ENCODE results near the gene RHBDF2.

RHBDF2 gene

DNA sequence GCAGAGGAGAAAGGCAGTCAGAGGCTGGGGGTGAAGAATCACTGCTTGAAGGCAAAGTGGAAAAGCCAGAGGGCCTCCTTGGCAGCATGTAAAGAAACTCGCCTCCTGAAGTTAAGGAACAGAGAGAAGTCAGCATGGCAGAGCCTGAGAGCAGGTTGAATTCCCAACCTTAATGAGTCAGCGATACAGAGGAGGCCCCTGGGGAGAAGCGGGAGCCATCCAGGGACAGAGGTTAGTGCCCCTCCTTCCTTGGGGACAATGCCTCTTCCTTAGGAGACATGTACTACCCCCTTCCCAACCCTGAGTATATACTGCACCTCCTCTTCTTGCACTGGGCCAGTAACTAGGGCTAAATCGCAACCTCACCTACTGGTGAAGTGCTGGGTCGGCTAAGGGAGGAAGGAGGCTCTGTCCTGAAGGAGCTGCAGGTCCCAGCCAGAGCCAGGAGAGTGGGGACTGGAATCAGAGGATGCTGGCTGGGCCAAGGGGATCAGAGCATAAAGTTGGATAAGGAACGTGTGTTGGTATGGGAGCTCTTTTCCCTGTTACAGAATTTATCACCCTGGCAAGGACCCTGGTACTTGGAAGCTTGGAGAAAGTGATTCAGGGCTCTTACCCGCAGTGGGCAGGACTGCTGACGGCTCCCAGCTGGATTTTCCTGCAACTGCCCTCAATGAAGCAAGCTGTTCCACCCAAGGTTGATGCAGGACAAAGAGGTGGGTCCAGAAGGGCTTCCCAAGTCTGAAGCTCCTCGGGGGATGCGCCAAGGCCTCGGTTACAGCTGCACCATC is 39.3 kb downstream of the RHBDF2 start:
- DNase-seq (ENCODE audit: low read depth, low spot score) = no peak

DNA sequence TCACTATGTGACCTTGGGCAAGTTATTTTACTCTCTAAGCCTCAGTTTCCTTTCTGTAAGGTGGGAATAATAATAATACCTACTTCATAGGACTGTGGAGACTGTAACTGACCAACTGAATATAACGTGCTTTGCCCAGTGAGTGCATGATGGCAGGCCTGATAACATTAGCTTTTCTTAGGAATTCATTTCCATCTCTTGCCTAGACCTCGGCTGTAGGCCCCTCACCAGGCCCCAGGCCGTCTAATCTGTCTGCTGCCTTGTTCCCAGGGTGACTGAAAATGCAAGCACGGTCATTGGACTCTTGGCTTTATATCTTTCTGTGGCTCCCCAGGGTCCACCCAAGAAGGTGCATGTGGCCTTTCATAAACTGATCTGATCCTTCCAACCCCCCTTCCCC is 41.5 kb downstream of the RHBDF2 start:
- DNase-seq (ENCODE audit: low read depth, low spot score) = no peak

- no peak for DNase-seq (ENCODE audit: low read depth, low spot score)
Observed at GRCh38 chr17:76458580-76459490, 42.4 kb downstream of the RHBDF2 start.

- DNase-seq (ENCODE audit: low read depth, low spot score) = no peak
Observed at GRCh38 chr17:76453431-76453743, 47.8 kb downstream of the RHBDF2 start.

DNA sequence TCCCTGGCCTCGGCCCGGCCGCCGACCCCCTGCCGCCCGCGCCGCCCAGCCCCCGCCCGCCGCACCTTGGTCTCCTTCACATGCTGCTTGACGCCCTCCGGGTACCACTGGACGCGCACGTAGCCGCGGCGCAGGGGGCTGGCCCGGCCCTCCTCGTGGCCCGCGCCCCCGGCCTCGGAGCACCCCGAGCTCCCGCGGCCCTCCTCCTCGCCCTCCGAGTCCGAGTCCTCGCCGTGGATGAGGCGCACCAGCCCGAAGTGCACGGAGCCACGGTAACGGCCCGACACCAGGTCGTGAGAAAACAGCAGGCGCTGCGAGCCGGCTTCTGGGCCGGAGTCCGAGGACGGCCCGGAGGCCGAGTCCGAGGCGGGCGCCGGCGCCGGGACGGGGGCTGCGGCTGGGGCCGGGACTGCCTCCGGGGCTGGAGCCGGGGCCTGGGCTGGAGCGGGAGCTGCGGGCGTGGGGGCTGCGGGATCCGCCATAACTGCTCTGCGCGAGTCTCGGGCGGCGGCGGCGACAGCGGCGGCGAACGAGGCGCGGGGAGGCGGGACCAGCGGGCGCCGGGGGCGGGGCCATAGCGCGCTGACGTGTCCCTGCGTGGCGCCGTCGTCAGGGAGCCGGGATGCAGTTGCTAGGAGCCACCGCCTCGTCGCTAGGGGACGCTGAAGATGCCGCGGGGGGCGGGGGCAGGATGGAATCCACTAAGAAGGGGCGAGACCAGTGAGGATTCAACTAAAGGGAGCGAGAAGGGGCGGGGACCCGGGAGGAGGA is 48.4 kb downstream of the RHBDF2 start, which contains the start of gene UBE2O:
UBE2O (minus strand) TSS at position 493 of the 771 bp plus-strand sequence; CDS start at position 482, 11 bp downstream.
- peak; percentile 77 for DNase-seq (ENCODE audit: low read depth, low spot score)

DNA sequence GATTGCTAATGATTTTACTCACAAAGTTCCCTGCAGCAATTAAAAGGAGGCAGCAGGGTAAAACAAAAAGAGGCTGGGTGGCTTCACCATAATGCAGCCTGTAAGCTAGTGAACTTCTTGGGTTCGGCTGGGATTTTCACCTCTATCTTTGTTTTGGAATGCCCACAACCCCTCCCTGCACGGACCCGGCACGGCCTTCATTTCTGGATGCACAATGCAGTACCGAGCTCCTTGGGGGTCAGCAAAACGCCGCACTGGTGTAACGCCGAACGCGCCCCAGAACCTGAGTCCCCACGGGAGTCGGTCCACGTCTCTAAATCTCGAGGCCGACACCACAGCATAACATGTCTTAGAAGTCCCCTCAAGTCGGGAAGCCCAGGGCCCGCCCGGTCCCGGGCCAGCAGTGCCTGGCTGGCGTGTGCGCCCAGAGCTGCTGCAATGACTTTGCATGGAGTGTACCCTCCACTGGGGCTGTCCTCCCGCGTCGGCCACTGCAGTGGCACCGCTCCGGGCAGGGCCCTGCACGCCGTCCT is 49.0 kb downstream of the RHBDF2 start:
- no peak for DNase-seq (ENCODE audit: low read depth, low spot score)

DNA sequence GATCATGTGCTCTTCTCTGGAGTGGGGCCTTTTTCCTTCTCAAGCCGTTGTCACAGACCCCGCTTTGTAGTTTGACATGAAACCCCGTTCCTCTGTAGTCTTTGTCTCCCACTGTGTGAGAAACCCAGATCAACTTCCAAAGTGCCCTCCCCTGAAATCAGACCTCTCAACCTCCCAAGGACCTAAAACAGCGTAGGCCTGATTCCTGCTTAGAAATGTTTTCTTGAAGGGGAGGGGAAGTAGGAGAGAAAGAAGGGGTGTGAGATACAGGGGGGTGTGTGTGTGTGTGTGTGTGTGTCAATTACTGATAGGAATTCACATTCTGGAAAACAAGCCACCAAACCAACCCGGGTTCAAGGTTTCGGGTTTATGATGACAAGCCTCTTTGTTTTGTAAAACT is 49.7 kb downstream of the RHBDF2 start:
- no peak for DNase-seq (ENCODE audit: low read depth, low spot score)

- no peak for DNase-seq (ENCODE audit: low read depth, low spot score)
Observed at GRCh38 chr17:76449126-76449525, 52.1 kb downstream of the RHBDF2 start.

DNA sequence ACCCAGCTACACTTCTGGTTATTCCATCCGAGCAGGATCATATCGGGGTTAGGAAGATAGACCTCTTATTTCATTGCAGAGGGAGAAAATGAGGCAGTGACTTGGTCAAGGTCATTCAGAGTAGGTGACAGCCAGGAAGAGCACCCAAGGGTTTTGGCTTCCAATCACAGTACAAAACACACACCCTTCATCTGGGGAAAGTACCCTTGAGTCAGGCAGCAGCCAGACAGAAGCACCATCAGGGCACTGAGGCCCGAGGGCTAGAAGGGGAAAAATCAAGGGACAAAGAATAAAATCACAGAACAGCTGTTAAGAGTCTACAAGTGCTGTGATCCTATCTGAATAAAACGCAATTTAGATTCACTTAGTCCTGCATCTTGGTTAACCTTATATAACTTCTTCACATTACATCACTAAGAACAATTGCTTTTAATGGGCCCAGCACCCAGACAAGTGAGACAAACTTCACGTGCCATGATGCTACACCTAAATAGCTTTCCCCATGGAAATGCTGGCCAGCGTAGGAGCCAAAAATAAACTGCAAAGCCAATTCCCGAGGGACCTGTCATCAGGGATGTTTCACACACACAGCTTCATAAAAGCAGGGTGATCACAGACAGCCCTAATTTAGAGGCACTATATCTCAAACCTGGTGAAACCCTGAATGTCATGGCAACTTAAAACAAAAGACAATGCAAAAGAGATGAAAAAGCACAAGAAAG is 53.1 kb downstream of the RHBDF2 start:
- no peak for DNase-seq (ENCODE audit: low read depth, low spot score)

DNA sequence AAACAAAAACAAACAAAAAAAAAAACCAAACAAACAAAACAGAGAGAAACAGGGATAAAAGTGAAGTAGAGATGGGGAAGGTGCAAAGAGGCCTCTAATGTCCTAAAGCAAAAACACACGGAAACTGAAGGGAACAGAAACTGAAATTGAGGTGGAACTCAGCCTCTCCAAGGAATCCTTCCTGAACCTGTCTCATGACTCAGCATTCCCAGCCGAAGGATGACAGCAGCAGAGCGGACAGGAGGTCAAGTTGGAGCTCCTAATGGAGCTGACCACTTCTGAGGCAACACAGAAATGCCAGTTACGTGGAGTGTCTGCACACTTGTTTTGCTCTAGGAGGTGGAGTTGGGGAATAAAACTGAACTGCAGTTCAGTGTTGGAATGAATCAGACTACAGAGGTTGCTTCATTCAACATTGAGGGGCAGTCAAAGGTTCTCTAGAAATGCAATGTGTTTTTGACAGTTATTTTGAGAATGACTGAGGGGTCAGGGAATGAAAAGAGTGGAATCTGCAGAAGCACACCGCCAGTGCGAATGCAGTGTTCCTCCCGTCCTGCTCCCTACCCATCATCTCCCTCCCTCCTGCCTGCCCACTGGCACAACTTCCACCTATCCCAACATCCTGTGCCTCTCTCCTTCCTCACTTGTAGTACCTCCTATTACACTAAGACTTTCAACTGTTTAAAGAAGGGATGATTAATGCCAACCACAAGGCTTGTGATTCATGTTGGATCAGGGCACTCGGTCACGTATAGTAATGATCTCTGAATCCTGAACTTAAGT is 54.6 kb downstream of the RHBDF2 start:
- DNase-seq (ENCODE audit: low read depth, low spot score) = no peak

DNA sequence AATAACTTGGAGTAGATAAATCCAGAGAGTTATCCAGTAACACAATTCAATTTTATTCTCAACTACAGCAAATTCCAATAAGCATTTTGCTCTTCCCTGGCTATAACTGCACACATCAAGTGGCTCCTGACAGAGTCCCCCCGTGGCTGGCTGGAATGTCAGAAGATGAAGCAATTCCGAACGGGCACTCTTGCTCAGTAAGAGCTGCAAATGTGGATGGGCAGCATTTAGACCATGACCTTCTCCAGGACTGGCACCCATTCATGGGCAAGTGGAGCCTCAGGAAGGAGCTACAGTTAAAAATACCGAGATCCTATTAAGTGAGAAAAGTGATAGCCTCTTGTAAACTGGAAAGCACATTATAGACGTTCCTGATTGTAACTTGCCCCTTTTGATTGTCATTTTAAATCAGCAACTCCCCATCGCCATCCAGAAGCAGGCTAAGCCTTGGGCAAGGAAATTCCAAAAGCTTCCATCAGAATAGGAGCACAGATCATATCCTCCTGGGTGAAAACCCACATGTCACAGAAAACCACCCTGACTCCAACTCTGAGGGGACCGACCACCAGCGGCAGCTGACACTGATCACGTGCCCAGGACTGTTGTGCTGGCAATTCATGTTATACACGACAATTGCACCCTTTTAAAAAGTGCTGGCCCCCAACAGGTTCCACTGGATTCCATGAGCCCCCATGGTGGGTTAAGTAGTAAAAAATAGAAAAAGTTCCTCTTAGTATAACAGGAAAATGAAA is 55.4 kb downstream of the RHBDF2 start:
- no peak for DNase-seq (ENCODE audit: low read depth, low spot score)

DNA sequence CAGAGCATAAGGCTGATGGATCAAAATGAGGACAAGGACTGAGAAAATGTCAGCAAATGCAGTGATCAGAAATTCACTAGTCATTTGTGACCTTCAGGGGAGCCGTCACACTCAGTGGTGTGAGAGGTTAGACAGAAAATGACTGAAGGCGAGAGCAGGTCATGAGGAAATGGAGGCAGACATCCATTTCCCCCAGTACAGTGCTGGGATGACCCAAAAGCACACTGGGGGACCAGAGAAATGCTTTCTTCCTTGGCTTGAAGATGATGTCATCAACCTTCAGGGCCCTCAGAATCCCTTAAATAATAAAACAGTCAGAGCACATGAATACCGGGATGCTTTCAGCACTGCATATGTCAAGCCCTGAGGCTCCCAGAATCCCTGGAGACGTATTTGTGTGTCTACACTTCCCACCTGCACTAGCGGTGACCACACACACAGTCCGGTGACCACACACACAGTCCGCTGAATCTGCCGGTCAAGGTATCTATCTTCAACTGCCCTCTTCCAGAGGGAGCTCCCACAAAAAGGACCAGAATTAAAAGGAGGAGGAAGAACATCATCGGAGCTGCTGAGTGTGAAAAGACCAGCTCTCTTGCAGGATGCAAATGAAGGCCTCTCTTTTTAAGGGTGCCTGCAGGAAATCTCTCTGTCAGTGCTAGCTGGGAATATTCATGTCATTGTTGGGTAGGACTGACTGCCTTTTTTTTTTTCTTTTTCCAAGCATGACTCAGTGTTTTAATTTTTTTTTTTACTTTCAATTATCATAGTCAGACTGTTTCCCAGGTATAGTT is 56.5 kb downstream of the RHBDF2 start:
- no peak for DNase-seq (ENCODE audit: low read depth, low spot score)

DNA sequence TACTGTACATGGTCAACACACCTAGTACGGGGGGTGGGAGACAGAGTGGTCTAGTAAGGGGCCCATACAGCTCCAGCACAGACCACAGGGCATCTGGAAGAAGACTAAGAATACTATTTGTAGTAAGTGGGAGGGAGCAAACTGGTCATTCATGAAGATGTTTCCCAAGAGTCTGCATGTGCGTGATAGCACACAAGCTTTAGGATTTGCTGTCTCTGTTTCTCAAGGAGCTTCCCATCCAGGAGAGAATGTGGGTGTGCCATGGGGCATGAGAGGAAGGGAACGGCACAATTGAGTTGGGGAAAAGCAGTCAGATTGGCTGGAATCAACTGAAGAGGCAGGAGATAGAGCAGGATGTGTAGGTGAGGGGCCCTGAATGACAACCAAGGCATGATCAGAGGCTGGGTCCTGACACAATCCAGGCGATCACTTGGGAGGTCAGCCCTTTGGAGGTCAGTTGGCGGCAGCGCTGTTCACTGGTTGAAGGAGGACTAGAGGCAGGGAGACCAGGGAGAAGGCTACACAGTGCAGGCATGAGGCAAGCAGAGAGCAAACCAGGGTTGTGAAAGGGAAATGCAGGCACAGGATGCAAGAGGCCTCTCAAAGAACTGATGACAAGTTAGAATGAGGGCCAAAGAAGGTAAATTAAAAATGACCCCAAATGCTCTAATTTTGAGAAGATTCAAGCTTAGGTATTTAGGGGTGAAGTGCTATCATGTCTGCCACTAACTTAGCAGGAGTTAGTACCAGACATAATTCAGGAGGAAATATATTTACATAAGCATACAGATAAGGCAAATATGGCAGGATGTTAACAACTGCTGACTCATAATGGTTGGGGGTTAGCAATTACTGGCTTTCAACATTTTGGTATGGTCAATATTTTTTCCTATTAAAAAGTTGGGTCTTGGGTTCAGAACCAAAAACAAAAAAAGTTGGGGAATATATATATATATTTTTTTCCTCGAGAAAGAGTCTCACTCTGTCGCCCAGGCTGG is 58.6 kb downstream of the RHBDF2 start:
- DNase-seq (ENCODE audit: low read depth, low spot score) = no peak

DNA sequence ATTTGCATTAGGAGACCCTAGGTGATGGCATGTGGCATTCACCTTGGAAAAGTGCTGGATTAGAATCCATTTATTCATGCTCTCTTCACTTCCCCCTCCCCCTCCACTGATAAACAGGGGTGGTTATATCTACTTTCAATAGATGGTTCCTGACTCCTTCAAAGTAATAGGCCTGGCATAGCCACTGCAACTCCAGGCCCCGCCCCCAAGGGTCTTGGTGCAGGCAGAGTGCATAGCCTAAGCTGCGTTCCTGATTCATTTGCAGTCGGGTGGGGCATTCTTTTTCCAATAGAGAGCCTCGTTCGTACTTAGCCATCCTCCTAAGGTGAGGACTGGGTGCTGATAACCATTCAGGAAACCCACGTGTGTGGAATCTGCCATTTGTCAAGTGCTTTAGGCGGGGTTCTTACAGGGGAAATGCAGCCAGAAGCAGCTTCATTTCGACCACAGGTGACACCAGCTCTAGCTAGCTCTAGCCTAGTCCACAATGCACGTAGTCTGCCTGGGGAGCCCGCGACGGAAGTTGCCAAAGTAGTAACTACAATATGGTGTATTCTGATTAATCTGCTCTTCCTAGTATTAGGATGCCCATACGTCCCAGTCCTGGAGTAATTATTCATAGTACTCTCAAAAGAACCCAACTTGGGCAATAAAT is 59.4 kb downstream of the RHBDF2 start:
- no peak for DNase-seq (ENCODE audit: low read depth, low spot score)

DNA sequence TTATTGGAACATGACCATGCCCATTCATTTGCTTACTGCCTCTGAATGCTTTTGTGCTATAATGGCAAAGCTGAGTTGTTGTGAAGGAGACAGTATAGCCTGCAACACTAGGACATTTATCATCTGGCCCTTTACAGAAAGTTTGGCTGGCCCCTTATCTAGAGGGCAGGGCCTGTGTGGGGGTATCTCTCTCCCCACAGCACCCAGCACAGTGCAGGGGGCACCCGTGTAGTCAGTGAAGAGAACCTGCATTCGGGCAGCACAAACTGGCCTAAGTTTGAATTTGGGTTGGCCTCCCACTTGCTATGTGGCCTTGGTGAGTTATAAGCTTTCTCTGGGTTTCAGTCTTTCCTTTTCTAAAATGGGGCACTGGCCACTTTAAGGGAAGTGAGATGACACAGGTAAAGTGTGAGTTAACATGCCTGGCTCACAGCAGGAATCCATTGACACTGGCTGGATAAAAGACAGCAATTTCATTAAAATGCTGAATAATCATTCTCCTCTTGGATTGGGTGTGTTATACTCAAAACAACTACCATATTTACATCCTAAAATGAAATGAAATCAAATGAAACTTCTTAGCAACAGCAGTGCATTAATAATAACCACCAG is 60.4 kb downstream of the RHBDF2 start:
- no peak for DNase-seq (ENCODE audit: low read depth, low spot score)

DNA sequence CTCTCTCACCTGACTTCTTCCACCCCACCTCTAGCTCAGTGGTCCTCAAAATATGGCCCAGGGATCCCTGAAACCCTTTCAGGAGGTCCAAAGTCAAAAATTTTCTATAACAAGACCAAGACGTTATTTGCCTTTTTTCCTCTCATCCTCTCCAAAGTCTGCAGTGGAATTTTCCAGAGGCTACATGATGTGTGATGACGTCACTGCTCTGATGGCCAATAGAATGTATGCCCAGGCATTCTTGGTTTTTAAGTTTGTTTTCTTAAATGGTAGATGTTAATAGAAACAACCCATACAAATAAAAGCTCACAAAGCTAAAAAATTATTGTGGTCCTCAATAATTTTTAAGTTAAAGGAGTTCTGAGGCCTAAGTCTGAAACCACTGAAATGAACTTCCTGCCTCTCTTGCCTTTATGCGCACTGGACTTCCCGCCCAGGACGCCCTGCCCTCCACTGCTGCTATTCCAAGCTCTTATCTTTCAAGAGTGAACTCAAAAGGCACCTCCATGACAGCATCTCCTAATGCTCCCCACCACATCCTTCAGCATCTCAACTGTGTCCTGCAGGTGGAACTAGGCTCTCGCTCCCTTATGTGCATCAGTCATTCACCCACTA is 61.8 kb downstream of the RHBDF2 start:
- no peak for DNase-seq (ENCODE audit: low read depth, low spot score)

All from activated CD4-positive, CD25-positive, alpha-beta regulatory T cell treated with anti-CD3 and anti-CD28 coated beads, Interleukin-2, amount 50 U/mL, for 16 hours (primary cell).